HG02571 (cell line): ENCODE measurements around the gene ME2.
A peak's percentile ranks its signal among the peaks of the same experiment; 100 is the strongest.
"Not testable (repeated sequence)": the region's sequence is repeated elsewhere in the genome, so short reads cannot be mapped to it uniquely, and the experiment has no call there.

Source experiments
- ATAC-seq: cut with Tn5 transposase; IDR thresholded peaks from one replicate; pipeline ENCODE4 v1.9.1; 2021; ENCODE audit warnings: mild to moderate bottlenecking, moderate library complexity; ENCODE audit not compliant: unreplicated experiment

Gene ME2

DNA sequence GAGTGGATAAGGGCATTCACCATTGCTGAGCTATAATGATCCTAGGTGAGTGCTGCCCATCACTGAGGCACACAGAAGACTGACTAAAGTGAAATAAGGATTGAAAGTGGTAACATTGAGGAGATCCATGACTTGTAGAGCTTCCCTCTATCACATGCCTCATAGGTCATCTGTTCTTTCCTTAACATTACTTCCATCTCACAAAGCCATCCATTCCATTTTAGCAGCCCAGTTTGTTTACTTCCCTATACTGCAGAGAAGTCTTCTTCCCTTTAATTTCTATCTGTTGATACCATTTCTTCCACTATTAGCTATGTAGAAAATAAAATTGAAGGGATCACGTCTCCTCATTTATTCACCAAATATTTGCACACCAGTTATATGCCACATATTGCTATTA is 32.1 kb downstream of the ME2 start:
- ATAC-seq: no peak

DNA sequence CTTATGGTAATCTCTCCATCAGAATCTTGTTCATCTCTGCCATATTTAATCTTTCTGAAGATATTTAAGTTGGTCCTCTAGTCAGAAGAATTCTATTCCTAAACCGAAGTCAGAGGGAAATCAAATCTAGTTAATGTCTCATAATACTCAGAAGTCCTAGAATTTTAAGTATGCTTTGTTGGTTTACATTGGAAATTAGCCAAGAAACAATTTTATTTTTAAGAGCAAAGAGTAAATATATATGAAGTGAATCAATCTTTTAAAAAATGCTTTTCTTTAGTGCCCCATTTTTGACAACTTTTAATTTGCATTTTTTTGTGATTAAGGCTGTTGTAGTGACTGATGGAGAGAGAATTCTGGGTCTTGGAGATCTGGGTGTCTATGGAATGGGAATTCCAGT is 38.1 kb downstream of the ME2 start:
- no peak for ATAC-seq

DNA sequence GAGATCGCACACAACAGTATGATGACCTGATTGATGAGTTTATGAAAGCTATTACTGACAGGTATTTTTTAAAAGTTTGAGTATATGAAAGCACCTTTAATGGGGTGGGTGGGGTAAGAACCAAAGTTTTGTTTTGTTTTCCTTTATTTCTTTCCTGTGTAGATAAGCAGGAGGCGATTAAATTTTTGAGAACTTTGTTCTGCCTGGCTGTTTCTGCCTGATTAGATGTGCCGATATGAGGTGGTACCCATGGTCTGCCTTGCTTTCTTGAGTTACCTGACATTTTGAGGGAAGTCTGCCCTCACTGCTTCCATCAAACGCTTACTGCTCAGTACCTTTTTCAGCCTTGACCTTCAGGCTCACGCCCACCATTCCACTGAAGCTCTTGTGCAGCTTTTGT is 39.2 kb downstream of the ME2 start:
- no peak for ATAC-seq

- ATAC-seq: no peak
Measured at GRCh38 chr18:50924372-50924771, 45.5 kb downstream of the ME2 start.

DNA sequence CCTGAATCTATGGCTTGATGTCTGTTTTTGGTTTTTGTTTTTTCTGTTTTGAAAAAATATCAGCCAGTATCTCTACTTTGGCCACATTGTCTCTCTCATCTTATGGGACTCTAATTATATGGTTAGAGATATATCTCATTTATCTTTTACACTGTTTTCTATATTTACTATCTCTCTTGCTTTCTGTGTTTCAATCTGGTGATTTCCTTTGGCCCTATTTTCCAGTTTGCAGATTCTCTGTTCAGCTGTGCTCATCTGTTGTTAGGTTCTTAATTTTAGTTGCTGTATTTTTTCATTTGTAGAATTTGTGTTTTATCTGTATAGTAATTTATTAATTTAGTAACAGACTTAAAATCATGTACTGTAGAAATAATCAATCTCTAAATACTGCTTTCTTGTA is 47.6 kb downstream of the ME2 start:
- ATAC-seq: no peak

DNA sequence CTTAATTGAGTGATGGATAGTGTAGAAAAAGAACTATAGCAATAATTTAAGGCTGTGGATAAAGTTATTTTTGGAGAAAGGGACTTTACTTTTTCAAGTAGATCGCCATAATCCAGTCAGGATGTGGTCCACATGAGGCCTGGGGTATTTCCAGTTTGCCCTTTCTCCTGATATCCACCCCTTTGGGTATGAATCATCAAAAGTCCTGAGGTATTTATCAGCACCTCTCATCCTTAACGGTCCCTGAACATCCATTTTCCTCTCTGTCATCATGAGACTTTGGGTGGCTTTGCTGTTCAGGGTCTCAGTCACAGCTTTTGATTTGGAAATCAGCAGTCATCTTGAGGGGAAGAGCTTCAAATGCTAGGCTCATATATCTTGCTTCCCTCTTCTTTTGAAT is 49.6 kb downstream of the ME2 start:
- no peak for ATAC-seq

DNA sequence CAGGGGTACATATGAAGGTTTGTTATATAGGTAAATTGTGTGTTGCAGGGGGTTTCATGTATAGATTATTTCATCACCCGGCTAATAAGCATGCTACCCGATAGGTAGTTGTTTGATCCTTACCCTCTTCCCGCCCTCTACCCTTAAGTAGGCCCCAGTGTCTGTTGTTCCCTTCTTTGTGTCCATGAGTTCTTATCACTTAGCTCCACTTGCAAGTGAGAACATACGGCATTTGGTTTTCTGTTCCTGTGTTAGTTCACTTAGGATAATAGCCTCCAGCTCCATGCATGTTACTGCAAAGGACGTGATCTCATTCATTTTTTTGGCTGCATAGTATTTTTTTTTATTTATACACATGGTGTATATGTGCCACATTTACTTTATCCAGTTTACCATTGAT is 54.8 kb downstream of the ME2 start:
- no peak for ATAC-seq

DNA sequence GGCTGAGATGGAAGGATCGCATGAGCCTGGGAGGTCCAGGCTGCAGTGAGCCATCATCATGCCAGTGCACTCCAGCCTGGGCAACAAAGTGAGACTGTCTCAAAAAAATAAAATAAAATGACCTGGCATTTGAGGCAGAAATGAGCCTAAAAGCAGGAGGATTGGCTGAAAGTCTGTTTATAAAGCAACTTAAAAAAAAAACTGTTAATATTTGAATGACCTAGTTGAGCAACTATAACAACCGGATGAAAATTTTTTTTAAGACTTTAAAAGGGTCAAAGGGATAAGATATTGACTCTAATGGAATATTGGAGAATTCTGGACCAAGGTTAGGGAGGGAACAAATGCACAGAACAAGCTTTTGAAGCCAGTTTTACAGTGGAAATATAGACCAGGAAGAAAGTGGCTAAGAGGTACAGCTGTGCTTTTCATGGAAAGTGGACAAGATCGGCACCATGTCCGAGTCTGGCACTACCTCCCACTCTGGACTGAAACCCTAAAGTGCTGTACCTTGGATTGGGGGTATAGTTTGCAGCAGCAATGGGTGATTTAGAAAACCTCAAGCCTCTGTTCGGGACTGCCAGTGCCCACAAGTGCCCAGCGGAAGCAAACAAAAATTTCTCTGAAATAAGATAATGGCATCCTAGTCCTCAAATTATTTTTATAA is 55.8 kb downstream of the ME2 start:
- no peak for ATAC-seq

DNA sequence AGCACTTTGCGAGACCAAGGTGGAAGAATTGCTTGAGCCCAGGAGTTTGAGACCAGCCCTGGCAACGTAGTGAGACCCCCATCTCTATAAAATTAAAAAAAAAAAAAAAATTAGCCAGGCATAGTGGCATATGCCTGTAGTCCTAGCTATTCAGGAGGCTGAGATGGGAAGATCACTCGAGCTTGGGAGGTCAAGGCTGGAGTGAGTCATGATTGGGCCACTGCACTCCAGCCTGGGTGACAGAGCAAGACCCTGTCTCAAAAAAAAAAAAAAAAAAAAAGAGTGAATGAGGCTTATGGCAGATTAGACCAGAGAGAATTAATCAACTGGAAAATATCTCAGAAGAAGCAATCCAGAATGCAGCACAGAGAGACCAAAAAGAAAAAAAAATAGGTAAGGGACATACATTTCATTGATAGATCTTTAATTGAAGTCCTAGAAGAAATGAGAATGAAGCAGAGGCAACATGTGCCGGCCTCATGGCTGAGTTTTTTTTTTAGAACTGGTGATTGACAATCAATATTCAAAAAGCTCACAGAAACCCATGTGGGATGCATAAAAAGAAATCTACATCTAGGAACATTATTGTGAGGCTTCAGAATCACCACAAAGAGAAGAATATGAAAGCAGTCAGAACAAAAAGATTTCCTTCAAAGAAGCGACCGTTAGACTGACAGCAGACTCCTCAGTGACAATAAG is 56.7 kb downstream of the ME2 start:
- ATAC-seq: no peak

- no peak for ATAC-seq
Measured at GRCh38 chr18:50937183-50937582, 58.3 kb downstream of the ME2 start.

DNA sequence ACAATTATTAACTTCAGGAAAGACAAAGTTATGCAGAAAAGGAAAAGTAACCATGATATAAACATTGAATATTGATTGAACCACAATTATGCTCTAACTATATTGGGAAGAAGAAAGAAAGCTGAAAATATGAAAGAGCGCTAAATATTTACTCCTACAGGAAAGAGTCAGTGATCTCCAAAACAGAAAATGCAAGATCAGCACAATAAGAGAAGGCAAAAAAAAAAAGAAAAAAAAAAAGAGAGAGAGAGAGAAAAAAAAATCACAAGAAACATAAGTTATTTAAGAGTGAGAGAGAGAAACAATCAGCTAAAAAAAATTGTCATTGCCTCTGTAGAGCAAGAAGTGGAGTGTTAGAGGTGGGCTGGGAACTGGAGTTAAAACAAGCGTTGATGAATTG is 60.0 kb downstream of the ME2 start:
- no peak for ATAC-seq

DNA sequence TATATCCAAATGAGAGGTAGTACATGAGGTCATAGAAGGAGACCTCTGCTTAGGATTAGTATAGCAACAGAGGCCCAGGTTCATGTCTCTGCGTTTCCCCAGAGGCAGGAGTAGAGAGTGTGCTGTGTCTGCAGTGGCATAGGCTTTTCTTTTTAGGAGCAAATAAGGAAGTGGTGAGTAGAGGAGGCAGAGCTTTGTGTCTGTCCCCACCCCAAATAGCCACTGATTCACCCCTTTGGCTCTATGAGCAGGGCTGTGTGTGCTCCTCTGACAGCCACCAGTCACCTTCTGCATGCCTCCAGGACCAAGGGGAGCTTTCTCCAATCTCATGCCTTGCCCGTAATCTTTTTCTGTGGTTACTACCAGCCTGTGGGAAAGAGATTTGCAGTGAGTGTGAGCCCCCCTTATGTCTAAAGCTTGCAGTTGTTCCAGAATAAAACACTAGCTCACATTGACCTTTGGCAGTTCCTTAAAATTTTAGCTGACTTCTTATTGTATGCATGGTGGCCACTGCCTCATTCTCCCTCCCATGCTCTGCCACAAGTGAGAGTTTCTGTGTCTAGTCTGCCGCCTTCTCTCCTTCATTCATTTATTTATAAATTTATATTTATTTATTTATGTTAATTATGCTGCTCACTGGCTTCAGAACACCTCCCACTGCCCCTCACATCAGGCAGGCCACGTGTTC is 65.5 kb downstream of the ME2 start:
- no peak for ATAC-seq

GRCh38 chr18:50945918-50946317 is 67.0 kb downstream of the ME2 start:
- not testable (repeated sequence) for ATAC-seq

DNA sequence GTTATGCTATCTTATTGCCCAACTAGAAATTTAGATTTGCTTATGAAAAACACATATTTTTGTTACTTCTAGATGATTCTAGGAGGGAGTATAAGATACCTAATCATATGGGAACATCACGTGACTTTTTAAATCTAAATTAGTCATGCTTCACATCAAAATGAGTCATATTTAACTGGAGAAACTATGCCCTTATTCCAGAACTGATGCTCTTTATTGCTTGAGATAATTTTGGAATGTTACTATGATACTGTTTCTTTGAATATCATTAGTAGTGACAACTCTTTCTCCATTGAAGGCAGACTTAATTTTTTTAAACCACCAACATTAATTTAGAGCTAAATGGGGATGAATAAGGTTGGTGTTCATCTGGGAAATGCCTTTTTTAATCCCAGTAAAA is 69.0 kb downstream of the ME2 start:
- ATAC-seq: no peak

DNA sequence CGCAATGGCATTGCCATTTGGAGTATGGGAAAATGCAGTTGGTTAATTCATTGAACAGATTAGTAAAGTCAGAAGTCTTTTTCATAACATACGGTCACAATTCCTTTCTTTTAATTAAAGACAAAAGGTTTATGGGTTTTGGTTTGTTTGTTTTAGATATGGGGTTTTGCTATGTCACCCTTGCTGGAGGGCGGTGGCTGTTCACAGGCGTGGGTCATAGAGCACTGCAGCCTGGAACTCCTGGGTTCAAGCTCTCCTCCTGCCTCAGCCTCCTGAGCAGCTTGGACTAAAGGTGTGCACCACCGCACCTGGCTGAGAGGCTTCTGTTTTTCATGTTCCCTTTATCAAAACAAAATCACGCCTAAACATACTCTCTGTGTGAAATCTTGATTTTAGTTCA is 70.3 kb downstream of the ME2 start:
- ATAC-seq: no peak

DNA sequence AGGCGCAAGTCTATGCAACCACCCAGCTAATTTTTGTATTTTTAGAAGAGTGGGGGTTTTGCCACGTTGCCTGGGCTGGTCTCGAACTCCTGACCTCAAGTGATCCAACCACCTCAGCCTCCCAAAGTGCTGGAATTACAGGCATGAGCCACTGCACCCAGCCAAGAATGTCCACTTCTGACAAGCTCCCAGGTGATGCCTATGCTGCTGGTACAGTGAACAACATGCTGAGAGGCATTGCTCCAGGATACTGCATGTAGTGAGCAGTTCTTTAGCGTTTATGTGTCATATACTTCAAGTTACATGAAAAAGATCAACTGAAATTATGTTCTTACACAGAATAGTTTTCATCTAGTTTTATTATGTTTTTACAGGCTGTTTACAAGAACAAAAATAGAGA is 71.7 kb downstream of the ME2 start:
- ATAC-seq: no peak

DNA sequence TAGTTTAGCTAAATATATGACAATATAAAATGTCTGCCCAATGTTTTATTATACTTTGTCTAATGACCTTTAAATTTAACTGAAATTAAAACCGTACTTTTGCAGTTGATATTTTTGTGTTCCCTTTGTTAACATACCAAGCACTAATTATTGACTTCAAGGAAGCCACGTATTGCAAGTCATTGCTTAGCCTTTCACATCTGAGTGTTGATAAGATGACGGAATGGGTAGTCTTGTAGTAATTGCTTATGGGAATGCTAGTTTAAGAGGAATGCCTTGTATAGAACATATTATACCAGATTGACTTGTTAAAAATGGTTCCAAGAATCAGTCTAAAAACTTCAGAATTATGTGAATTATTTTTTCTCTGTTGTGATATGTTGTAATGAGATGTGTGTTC is 74.9 kb downstream of the ME2 start:
- ATAC-seq: no peak

- no peak for ATAC-seq
Measured at GRCh38 chr18:50955253-50955652, 76.3 kb downstream of the ME2 start.

GRCh38 chr18:50956116-50956515 is 77.2 kb downstream of the ME2 start:
- no peak for ATAC-seq

DNA sequence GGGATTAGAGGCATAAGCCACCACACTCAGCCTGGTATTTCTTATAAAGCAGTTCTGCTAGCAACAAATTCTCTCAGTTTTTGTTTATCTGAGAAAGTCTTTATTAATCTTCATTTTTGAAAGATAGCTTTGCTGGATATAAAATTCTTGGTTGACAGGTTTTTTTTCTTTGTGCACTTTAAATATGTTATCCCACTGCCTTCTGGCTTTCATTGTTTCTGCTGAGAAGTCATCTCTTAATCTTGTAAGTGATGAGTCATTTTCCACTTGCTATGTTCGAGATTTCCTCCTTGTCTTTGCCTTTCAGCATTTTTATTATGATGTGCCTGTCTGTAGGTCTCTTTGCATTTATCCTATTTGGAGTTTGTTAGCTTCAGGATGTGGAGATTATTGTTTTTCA is 83.1 kb downstream of the ME2 start:
- ATAC-seq: no peak

DNA sequence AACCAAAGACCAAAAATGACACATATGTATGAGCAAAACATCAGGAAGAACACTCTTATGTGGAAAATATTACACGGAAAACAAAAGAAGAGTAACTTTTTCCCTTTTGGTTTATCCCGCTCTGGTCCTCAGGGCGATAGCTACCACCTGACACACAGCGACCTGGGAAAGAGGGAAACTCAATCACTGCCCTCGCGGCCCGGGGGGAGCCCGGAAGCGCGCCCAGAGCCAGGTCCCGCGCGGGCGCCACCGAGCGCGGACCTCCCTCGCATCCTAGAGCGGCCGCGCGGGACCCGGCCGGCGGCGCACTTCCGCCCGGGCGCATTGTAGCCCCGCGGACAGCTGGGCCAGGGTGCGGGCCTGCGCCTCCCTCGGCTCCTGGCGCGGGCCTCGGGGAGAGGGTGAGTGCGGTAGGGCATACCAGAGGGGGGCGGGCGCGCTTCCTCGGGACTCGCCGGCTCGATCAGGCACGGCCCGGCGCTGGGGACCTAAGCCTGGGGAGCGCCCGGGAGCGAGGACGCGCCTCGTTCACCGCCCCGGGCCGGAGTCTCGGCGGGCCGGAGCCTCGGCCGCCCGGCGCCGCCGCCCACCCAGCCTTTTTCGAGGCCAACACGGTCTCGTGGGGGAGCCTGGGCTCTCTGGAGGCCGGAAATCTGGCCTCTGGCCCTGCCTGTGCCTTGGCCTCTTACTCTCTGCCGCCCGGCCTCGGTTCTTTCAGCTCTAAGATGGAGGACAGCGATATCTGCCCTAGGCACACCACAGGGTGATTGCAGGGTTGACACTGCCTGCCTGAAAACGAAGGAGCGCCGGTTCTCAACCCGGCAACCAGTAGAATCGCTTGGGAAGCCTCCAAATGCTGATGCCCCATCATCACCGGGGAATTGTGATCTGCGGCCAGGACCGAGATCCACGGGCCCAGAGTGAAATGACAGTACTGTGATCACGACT is 89.1 kb downstream of the ME2 start, which contains the start of gene ELAC1:
Gene ELAC1, plus strand, starts transcription at position 327 of the 948 bp plus-strand sequence. CDS start 6,365 bp downstream, outside the sequence.
- peak; percentile 93 for ATAC-seq
